Measurements from ENCODE around the gene KBTBD8. TPM values are rescaled to one million over a fixed set of nuclear protein-coding genes. Genes with fewer than 3 reads are reported as not detected.

The KBTBD8 gene
- total RNA-seq, 2 experiments from 2014 or later = 7.1 to 7.7 TPM

- intact Hi-C loops (cut with DNase I, micrococcal nuclease) = no loop called here
Measured at GRCh38 chr3:67008388-67008787, 10.3 kb downstream of the KBTBD8 start.

GRCh38 chr3:67009716-67010115 is 11.6 kb downstream of the KBTBD8 start:
- H3K4me3 ChIP-seq (ENCODE audit: low read length) = no peak overlapping the region
- no peaks in the 10 kb centered on the region for H3K9me3 ChIP-seq (ENCODE audit: control insufficient read depth in 1 of 2, insufficient read depth in 1 of 2, low read length in 2 of 2)
- H3K27ac Mint-ChIP-seq = no peak overlapping the region
- CTCF ChIA-PET = no interaction called here
- no peak overlapping the region for H3K27ac ChIP-seq (ENCODE audit: low read depth in 1 of 2, low read length in 2 of 2)
- DNase-seq (no peak), ATAC-seq (ENCODE audit: poor library complexity) (no peak)
- POLR2A ChIA-PET = no interaction called here
- H3K27me3 ChIP-seq (ENCODE audit: control insufficient read depth in 1 of 2, insufficient read depth in 2 of 2, low read length in 2 of 2) = no peaks in the 10 kb centered on the region
- peaks cover 28% of the 10 kb centered on the region for H3K36me3 ChIP-seq (ENCODE audit: insufficient read depth, low read length)
- no peak overlapping the region for H3K4me3 Mint-ChIP-seq
- H3K4me1 Mint-ChIP-seq (ENCODE audit: low read depth) = peaks cover 24% of the 10 kb centered on the region
- H3K4me1 ChIP-seq (ENCODE audit: insufficient read depth, low read length) = peaks cover 4% of the 10 kb centered on the region
- no peaks in the 10 kb centered on the region for H3K27me3 Mint-ChIP-seq
- peaks cover 67% of the 10 kb centered on the region for H3K36me3 Mint-ChIP-seq (ENCODE audit: low read depth)
- no peak for TF ChIP-seq CTCF (IDR thresholded peaks at IDR 0.05)
- intact Hi-C loops (cut with DNase I, micrococcal nuclease) = no loop called here
- H3K9me3 Mint-ChIP-seq = no peaks in the 10 kb centered on the region

More at GRCh38 chr3:67008388-67008787, 10.3 kb downstream of the KBTBD8 start:
- Mint-ChIP-seq H3K27ac (no peak overlapping the region), H3K4me1 (ENCODE audit: low read depth) (peaks cover 32% of the 10 kb centered on the region), H3K4me3 (no peak overlapping the region), H3K27me3 (no peaks in the 10 kb centered on the region), H3K36me3 (ENCODE audit: low read depth) (peaks cover 76% of the 10 kb centered on the region), H3K9me3 (no peaks in the 10 kb centered on the region)
- TF ChIP-seq CTCF (IDR thresholded peaks at IDR 0.05) = no peak
- DNase-seq (no peak), ATAC-seq (ENCODE audit: poor library complexity) (no peak)
- Histone ChIP-seq H3K36me3 (ENCODE audit: insufficient read depth, low read length) (peaks cover 36% of the 10 kb centered on the region), H3K4me3 (ENCODE audit: low read length) (no peak overlapping the region), H3K27me3 (ENCODE audit: control insufficient read depth in 1 of 2, insufficient read depth in 2 of 2, low read length in 2 of 2) (no peaks in the 10 kb centered on the region), H3K9me3 (ENCODE audit: control insufficient read depth in 1 of 2, insufficient read depth in 1 of 2, low read length in 2 of 2) (no peaks in the 10 kb centered on the region), H3K4me1 (ENCODE audit: insufficient read depth, low read length) (peaks cover 4% of the 10 kb centered on the region), H3K27ac (ENCODE audit: low read depth in 1 of 2, low read length in 2 of 2) (no peak overlapping the region)
- CTCF ChIA-PET = interaction anchor here (0.6 kb wide), 1 partner anchor 57 kb away, joined by 3 read pairs; no protein-coding TSS in a partner anchor
- POLR2A ChIA-PET = interaction anchor here (1.4 kb wide), 1 partner anchor 10 kb away, joined by 6 read pairs; the partner anchor contains the start of gene KBTBD8

- no peak overlapping the region for H3K27ac ChIP-seq (ENCODE audit: low read depth in 1 of 2, low read length in 2 of 2)
- intact Hi-C loops (cut with DNase I, micrococcal nuclease) = no loop called here
- ChIA-PET CTCF (no interaction called here), POLR2A (no interaction called here)
- peaks cover 54% of the 10 kb centered on the region for H3K36me3 Mint-ChIP-seq (ENCODE audit: low read depth)
- ATAC-seq (ENCODE audit: poor library complexity) = no peak
- no peak for TF ChIP-seq CTCF (IDR thresholded peaks at IDR 0.05)
- H3K9me3 ChIP-seq (ENCODE audit: control insufficient read depth in 1 of 2, insufficient read depth in 1 of 2, low read length in 2 of 2) = no peaks in the 10 kb centered on the region
- H3K9me3 Mint-ChIP-seq = no peaks in the 10 kb centered on the region
- no peak overlapping the region for H3K27ac Mint-ChIP-seq
- peaks cover 5% of the 10 kb centered on the region for H3K4me1 ChIP-seq (ENCODE audit: insufficient read depth, low read length)
- no peaks in the 10 kb centered on the region for H3K27me3 ChIP-seq (ENCODE audit: control insufficient read depth in 1 of 2, insufficient read depth in 2 of 2, low read length in 2 of 2)
- no peak for DNase-seq
- no peak overlapping the region for H3K4me3 ChIP-seq (ENCODE audit: low read length)
- H3K36me3 ChIP-seq (ENCODE audit: insufficient read depth, low read length) = peaks cover 24% of the 10 kb centered on the region
- H3K4me3 Mint-ChIP-seq = no peak overlapping the region
- H3K27me3 Mint-ChIP-seq = no peaks in the 10 kb centered on the region
- peaks cover 16% of the 10 kb centered on the region for H3K4me1 Mint-ChIP-seq (ENCODE audit: low read depth)
Measured at GRCh38 chr3:67011414-67012131, 13.5 kb downstream of the KBTBD8 start.
